Stimulated activated CD8-positive, alpha-beta memory T cell treated with anti-CD3 and anti-CD28 coated beads, Interleukin-7, amount 100 ng/mL, for 48 hours (primary cell): Measurements from ENCODE around the gene ERBB4.

ENCODE experiments used
- DNase-seq, 2 donors: peaks; one replicate each; pipeline ENCODE4 v3.0.0-alpha.2; 2020; ENCODE audit warnings: low read depth in 1 of 2; ENCODE audit errors: extremely low read depth in 1 of 2

ERBB4 gene

DNA sequence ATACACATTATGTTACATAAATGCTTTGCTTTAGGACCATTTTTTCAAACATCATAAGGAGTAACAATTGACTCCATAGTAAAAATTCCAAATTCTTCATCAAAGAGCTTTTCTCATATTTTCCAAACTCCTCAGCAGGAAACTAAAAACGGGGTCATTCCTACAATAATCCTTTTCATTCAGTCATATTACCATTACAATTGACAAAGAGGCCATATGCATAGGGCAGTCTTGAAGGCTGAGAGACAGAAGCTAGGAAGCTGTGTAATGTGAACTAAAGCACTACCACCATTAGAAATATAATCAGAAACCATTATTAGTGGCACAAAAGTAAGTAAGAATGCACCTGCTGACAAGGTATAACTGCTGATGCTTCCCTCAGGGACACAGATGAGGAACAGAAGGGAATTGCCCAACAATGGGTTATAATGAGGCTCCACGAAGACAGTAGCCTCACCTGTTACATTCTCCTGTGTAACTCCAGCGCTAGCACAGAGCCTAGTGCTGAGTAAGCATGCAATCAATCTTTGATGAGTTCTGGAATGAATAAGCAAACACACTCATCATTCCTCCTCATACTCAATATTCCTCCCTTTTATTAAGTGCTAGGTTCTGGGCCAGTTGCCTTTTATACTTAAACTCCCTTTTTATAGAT lies 1039.9 kb downstream of the ERBB4 start:
- DNase-seq = no peak

DNA sequence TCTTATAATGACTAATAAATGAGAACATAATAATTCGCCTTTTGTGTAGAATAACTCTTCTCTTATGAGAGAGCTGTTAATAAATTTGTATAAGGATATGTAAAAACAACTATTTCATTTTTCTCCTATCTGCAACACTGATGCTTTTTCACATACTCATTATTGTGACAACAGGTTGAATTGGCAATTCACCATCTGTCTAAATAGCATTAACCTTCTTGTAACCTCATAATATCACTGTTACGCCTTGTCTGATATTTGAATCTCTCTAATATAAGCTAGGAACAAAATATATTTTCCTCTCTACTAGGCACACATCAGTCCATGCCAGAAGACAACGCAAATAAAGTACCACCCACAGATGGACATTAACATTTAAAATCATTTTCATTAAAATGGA lies 1043.3 kb downstream of the ERBB4 start:
- DNase-seq = no peak

DNA sequence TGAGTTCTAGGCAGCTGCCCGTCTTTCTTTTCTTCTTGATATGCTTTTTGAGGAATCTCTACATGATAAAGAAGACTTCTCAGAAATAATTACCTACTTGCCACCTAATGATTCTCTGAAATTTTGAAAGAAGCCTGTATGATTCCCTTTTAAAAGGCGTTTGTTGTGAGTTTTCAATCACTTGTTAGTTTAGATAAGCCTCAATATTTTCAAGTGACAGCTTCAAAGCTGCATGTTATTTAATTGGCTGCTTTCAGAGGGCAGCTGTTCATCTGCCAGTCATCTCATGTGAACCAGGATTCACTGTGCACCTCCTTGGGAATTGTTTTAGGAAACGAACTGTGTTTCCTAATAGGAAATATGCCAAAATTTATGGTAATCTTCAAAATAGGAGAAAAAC lies 1044.1 kb downstream of the ERBB4 start:
- DNase-seq = no peak

DNA sequence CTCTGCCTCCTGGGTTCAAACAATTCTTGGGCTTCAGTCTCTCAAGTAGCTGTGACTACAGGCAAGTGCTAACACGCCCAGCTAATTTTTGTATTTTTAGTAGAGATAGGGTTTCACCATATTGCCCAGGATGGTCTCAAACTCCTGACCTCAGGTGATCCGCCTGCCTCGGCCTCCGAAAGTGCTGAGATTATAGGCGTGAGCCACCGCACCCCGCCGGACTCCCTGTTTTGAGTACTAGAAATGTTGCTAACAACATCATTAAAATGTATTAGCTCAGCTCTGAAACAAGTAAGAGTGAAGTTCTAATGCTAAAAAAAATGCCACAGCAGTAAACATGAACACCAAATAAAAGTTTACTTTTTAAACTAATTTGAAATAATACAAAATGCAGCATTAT lies 1044.5 kb downstream of the ERBB4 start:
- no peak for DNase-seq

DNA sequence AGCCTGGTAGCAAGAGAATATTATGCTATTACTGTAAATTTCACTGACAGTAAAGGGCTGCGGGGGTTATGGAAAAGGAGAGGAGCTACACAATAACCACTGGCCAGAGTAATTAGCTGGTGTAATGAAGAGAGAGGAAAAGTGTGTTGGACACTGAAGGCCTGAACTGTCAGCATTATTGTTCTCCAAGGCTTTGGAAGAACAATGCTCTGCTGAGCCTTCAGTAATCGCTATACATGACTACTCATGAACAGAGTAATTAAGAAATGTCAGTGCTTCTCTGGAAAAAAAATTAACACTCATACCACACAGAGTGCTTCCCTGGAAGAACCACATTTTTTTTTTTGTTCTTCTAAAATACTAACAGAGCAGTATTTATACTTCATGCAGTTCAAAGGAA lies 1050.9 kb downstream of the ERBB4 start:
- DNase-seq = no peak

DNA sequence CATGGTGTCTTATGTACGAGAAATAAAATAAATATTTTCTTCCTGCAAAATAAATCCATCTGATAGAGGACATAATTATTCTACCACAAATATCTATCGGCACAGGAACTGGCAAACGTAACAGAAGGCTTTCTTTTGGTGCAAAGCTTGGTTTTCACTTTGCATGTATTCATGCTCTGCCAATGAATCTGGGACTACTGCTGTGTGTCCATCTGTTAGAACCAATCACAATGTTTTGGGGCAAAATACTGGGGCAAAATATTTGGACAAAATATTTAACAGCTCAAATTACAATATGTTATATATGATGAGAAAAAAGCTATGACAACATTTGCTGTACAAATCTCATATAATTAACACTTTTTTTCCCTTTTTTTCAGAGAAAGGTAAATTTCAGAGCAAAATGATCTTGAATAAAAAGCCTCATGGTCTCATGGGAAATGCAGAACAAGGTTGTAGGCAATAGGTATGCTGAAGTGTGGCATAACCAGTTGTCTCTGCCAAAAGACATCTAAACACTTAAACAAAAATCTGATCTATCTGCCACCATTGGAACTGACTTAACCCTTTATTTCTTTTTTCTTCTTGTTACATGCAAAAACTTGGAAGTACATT lies 1059.0 kb downstream of the ERBB4 start:
- DNase-seq = no peak

DNA sequence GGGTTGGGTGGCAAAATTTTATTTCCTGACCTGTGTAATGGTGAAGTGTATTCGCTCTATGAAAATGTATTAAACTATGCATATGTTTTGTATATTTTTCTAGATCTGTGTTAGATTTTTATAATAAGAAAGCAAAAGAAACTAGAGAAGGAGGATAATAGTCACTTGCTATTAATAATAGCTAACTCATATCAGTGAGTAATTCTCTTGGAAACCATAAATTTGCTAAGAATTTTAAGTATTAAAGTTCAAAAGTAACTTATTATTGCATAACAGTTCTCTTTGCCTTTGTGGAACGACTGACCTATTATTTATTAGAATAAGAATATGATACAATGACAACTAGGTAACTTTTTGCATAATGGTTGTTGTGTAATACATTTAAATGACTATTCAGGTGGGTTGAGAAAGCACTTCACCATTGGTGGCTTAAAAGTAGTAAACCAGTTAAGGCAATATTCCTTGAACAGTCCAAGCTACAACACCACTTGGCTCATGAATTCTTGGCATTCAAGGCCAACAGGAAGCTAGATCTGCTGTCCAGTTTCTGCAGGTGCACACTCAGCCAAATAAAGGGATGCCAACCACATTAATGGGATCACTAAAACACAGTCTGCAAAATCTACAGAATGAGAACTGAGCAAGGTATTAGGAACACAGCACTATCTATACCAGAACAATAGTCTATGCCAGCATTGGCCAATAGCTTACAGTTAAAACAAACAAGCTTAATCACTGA lies 1060.9 kb downstream of the ERBB4 start:
- no peak for DNase-seq

DNA sequence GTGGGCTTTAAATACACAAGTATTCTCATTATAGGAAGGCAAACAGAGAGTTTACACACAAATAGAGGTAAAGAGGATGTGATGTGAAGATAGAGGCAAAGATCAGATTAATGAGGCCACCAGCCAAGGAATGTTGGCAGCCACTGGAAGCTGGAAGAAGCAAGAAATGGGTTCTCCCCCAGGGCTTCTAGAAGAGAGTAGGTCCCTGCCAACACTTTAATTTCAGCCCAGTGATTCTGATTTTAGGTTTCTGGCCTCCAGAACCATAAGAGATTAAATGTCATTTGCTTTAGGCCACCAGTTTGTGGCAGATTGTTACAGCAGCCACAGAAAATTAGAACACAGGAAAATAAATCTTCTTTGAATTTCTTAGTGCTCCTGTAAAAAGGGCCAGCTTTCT lies 1065.5 kb downstream of the ERBB4 start:
- no peak for DNase-seq

DNA sequence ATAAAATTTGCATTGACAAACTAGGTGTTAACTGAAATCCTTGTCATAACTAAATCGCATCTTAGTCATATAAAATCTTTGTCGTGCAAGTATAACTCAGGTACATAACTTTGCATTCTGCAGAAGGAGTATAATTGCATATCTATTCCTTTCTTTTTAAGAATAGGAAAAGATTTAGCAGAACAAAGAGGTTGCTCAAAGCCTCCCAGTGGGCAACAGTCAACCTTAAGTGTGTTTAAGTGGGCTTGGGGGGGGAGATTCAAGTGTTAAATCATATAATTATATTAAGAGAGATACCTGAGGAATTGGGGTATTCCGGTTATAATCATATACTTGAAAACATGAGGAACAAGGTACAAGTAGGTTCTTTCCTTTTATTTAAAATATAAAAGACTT lies 1068.9 kb downstream of the ERBB4 start:
- no peak for DNase-seq

DNA sequence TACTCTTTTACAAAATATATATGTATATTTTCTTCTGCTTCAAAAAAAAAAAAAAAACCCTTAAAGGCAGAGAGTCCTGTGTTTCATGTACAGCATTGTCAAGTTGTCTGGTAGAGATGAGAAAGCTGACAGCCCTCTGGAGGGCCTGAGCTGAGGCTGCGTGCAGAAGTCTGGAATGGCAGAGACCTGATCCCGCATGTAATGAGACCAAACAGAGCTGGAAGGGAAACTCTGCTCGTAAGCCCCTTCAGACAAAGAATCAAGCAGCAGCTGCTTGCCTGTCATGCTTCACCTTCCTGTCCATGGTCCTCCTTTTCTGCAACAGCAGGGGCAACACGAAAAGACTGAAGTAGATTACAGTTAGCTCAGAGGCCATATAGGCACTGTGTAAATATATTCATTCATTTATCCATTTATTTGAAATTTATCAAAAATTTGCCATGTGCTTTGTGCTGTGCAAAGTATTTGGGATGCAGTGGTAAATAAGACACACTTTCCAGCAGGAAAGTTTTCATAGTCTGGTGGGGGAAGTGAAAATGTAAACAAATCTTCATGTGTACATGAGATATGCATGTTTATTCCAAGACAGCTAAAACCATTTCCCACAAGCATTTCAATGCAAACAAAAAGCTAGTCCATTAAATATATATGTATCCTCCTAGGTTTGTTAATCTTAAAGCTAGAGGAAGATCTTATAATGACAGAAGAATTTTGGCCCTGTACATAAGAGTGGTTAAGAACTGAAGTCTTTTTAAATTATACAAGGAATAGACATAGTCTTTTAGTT lies 1069.5 kb downstream of the ERBB4 start:
- no peak for DNase-seq

DNA sequence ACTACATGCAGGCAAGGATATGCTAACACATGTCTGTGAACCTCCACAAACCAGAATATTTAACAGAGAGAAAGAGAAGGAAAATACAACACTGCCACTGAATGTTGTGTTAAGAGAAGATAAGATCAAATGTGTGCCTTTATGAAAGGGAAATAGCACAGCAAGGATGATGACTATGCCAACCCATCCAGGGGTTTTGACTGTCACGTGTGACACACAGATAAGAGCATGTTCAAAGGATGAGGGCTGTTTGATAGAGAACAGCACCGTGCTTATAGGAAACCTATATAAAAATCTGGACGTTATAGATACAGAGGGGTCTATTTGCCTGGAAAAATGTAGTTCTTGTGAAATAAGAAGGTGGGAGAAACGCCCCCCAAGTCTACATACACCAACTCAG lies 1070.4 kb downstream of the ERBB4 start:
- no peak for DNase-seq

DNA sequence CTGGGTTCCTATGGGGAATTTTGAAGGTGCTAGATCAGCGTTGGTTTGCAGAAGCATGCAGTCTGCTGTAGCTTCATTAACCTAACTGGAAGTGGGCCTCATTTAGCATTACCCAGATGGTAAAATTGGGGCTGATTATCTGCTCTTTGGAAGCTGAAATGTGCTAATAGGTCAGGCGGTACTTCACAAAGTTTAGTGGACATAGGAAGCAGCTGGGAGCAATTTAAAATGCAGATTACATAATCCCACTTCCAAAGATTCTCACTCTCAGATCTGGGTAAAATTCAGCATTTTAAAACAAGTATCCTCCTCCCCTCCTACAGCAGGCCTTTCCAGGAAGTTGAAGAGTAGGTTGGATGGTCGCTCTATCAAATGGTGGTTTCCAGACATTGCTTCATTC lies 1075.2 kb downstream of the ERBB4 start:
- no peak for DNase-seq

DNA sequence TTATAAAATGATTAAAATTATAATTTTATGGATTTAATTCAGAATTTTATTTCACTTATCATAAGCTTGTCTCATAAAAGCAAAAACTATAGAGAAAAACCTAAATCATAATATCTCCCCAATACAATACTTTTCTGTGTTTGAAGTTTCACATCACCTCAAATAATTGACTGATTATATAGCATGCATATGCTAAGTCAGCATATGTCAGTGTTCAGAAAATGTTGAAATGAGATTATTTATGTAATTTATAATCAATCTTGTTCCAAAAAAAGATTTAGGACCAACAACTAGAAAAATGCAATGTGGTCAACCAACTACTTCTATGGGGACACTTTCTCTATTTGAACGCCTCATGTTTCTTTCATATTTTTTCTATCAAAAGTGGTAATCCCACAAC lies 1079.6 kb downstream of the ERBB4 start:
- DNase-seq = no peak

DNA sequence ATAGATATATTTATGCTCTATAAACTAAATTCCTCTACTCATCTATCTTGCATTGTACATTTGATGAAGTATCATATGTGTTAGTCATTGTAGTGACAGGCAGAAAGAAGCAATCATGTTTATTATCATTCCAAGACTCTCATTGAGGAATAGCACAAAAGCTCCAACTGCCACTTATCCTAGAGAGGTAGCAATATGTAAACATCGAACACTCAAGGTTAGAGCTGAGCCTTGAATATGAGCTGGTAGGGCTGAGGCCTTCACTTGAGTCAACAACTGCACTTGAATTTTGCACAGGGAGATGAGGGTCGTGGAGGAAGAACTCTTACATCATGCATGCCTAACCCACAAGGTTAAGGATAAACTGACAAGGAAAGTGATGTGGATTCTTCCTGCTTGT lies 1081.3 kb downstream of the ERBB4 start:
- DNase-seq = no peak

DNA sequence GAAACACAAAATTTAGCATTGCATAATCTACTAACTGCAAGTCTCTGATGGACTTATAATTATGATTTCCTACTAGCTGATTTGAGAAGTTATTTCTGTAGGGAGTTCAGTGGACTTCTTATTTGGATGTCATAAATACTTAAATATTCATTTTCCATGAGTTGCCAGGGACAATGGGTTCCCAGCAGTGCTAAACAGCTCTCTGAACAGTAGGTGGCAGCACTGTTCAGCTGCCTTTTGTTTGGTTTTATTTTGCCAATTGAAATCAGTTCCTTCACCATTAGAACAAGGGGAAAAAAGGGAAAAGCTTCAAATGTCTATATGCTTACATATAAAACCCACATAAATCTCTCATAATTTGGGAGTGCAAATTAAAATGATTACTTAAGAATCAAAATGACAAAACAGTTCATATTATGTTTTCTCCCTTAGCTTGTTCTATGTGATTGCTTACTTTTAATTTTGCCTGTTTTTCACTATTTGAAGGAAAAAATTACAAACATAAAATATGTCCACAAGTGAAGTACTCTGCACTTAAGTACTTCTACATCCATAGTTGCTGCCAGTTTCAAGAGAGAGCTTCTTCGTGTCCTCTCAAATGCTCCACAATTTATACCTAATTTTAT lies 1083.3 kb downstream of the ERBB4 start:
- no peak for DNase-seq

DNA sequence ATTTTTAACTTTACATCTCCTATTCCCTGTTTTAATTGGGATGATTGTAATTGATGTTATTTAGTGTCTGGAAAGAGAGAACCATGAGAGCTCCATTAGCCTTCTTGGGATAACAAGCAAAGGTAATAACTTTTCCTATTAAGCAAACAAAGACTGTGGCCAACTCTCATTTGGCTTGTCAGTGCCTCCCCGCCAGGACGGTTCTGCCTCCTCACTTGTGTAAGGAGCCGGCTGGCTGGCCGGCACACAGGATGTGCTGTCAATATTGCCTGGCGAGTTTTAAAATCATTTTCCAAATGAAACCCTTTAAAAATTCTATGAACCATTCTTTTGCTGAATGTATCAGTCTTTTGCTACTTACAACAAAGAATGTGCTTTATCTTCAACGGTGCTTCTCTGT lies 1083.9 kb downstream of the ERBB4 start:
- no peak for DNase-seq

DNA sequence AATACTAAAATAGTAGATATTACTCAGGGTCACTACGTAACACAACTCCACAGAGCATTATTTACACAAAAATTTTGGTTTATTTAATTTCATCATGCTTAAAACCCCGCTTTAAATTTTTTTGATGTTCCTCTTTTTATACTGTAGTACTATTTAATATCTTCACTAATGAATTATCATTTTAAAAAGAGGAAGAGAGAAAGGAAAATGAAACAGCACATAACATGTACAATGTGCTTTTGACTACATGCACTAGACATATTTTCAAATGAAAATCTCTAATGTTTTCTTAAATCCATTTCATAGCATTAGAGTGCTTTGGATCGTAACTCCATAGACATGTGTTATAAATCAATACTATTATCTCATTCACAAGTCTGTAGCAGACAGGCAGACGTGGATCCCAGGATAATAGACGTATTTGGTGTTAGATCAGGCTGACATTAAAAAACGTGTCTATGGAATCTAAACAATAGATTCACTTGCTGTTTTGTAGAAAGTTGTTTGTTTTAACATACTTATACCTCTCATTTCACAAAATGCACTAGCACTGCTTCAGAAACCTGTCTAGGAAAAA lies 1085.2 kb downstream of the ERBB4 start:
- no peak for DNase-seq

DNA sequence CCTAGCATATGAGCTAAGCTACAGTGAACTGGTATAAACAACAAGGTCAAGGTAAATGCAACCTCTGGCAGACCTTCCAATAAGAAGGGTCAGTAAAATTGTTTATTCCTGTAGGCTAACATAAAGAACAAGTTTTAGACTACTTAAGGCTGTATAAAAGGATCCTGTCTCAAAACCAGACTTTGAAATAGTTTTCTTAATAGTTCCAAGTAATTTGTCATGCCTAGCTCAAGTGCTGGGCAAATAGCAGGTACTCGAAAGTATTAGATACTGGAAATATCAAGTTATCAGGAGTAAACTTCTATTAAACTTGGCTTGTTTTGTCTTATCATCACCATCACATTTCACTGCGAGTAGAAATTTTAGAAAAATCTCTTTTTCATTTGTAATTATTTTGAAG lies 1087.0 kb downstream of the ERBB4 start:
- DNase-seq = no peak

DNA sequence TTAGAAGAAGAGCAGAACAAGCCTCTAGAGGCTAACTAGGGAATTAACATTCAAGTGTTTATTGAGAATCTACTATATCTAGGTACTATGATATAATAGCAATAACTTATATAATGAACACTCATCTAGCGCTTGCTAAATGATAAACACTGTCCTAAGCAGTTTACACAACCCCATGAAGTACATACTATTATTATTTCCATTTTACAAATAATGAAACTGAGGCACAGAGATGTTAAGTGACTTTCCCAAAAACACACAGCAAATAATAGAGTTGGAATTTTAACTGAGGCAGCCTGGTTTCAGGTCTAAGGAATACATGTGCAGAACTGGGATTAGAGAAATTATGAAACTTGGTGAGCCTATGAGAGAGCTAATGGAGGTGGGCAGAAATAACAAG lies 1088.8 kb downstream of the ERBB4 start:
- no peak for DNase-seq

DNA sequence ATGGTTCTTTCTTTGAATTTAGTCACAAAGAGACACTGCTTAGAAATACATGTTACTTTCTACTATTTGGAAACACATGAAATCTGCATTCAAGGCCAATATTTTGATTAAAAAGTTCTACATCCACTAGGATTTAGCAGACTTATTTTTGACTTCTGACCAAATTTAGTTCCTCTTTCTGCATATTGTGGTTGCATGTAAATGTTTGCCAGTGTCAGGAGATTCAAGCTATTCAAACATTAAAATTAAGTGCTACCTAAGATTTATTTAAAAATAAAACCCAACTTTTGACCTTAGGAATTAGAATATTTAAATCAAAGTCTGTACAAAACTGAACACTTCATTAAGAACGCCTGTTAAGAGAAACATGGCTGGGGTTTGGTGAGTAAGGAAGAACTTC lies 1091.1 kb downstream of the ERBB4 start:
- no peak for DNase-seq

DNA sequence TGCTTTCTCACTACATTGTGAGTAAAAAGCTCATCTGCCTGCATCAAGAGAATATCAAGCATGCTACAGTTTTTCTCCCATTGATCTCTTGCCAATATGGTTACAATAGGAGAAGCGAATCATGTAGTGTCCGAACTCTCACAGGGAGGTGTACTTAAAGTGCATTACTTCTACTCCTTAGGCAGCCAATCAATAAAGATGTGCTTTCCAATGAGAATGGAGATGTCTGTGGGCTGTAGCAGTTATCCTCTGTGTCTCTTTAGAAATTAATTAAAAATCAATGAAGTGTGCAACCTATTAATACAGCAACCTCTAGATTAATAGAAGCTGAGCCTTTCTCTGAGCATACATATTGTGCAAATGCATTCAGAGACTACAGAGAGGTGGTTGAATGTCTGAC lies 1098.5 kb downstream of the ERBB4 start:
- no peak for DNase-seq
